ENCODE data around the gene SLC25A42. TPM values are rescaled to one million over a fixed set of nuclear protein-coding genes. Genes with fewer than 3 reads are reported as not detected.

Gene SLC25A42
- polyA plus RNA-seq, 1 experiment = 5.8 TPM

DNA sequence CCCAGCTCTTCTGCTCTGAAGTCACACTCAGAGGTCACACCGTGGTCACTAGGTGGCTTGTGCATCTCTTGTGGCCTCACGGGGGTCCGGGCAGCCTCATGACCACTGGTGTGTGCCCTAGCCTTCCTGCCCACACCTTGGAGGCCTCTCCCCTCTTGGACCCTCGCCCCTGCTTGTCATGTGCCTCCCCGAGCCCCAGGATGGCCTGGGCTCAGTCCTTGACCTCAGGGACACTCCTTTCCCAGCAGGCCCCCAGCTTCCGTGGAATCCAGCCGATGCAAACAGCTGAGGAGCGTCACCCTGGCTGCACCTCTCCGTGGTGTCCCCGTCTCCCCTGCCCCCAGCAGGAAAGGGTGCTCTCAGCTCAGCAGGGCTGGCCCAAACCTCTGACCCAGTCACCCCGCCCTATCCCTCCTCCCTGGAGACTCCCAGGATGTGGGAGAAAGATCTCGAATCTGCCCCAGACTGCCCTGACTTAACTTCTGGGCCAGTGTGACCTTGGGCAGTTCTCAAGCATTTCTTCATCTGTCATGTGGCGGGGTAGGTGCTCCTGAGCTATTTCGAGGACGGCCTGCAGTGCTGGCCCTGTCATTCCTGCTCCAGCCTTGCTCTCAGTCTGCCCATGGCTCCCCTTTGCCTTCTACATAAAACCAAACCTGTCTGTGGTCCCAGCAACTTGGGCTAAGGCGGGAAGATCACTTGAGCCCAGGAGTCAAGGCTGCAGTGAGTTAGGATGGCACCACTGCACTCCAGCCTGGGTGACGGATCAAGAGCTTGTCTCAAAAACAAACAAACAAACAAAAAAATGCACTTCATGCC lies 4.6 kb upstream of the SLC25A42 start:
- no peaks in the 10 kb centered on the region for H3K27me3 ChIP-seq (ENCODE audit: control insufficient read depth, insufficient read depth, low read length)
- TF ChIP-seq, protein P1, sequence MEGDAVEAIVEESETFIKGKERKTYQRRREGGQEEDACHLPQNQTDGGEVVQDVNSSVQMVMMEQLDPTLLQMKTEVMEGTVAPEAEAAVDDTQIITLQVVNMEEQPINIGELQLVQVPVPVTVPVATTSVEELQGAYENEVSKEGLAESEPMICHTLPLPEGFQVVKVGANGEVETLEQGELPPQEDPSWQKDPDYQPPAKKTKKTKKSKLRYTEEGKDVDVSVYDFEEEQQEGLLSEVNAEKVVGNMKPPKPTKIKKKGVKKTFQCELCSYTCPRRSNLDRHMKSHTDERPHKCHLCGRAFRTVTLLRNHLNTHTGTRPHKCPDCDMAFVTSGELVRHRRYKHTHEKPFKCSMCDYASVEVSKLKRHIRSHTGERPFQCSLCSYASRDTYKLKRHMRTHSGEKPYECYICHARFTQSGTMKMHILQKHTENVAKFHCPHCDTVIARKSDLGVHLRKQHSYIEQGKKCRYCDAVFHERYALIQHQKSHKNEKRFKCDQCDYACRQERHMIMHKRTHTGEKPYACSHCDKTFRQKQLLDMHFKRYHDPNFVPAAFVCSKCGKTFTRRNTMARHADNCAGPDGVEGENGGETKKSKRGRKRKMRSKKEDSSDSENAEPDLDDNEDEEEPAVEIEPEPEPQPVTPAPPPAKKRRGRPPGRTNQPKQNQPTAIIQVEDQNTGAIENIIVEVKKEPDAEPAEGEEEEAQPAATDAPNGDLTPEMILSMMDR (IDR thresholded peaks at IDR 0.05; ENCODE audit: insufficient read depth, low read depth, low read length) = no peak
- DNase-seq (ENCODE audit: low read depth) = no peak
- H3K4me3 ChIP-seq (ENCODE audit: low read depth, low read length) = no peak overlapping the region
- H3K36me3 ChIP-seq (ENCODE audit: control insufficient read depth, insufficient read depth, low read length) = peaks cover 25% of the 10 kb centered on the region
- ChIA-PET CTCF (no interaction called here), POLR2A (no interaction called here)

DNA sequence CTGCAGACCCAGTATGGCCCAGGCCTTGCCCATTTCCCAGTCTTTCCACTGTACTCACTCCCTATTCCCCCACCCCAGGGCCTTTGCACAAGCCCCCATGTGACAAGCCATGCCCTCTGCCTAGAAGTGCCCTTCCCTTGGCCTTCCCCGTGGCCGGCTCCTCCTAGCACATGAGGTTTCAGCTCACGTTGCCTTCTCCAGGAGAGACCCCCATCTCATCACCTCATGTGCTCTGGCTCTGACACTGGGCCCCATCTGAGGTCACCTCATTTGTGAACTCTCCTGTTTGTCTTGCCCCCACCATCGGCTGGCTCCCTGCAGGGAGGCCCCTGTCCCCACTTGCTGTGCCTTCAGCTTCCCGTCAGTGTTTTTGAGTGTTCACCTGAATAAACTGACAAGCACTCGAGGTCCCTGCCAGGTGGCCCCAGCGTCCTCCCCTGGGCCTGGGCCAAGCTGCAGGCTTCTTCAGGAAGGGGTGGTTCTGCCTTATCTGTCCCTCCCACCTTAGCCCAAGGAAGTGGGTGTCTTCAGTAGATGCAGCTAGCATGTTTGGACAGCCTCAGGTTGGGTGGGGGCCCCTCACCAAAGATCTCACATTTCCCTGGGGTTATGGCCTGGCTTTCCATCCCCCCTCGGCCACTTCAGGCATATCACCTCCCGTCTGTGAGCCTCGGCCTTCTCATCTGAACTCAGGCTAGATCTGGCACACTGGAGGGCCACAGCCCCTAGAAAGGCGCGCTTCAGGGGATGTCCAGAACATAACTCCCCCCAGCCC lies 3.8 kb upstream of the SLC25A42 start:
- no peak for DNase-seq (ENCODE audit: low read depth)
- ChIA-PET POLR2A (no interaction called here), CTCF (no interaction called here)
- TF ChIP-seq, protein P1 (IDR thresholded peaks at IDR 0.05; ENCODE audit: insufficient read depth, low read depth, low read length) = no peak
- H3K27me3 ChIP-seq (ENCODE audit: control insufficient read depth, insufficient read depth, low read length) = no peaks in the 10 kb centered on the region
- peaks cover 18% of the 10 kb centered on the region for H3K36me3 ChIP-seq (ENCODE audit: control insufficient read depth, insufficient read depth, low read length)
- H3K4me3 ChIP-seq (ENCODE audit: low read depth, low read length) = no peak overlapping the region

DNA sequence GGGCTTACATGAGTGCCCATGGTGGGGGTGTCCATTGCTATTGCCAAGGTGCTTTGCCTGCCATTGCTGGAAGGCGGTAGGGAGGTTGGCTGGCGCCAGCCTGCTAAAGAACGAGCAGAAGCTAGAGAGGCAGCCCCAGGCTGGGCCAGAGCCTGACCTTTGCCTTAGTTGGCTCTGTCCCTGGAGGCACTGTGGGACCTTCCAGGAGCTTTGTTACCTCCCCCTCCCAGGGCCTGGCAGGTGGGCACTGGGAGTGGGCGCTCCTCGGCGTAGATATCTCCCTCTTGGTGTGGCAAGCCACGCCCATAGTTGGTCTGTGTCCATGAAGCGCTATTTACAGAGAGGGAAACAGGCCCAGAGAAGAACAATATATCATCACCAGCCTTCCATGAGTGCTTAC lies 2.3 kb upstream of the SLC25A42 start:
- Histone ChIP-seq H3K36me3 (ENCODE audit: control insufficient read depth, insufficient read depth, low read length) (peaks cover 11% of the 10 kb centered on the region), H3K27me3 (ENCODE audit: control insufficient read depth, insufficient read depth, low read length) (no peaks in the 10 kb centered on the region), H3K4me3 (ENCODE audit: low read depth, low read length) (no peak overlapping the region)
- no peak for DNase-seq (ENCODE audit: low read depth)
- TF ChIP-seq, protein P1 (IDR thresholded peaks at IDR 0.05; ENCODE audit: insufficient read depth, low read depth, low read length) = no peak
- POLR2A ChIA-PET = no interaction called here
- CTCF ChIA-PET = interaction anchor here (1.3 to 2.1 kb wide), 2 partner anchors 12 to 79 kb away, joined by 3 to 6 read pairs; no protein-coding TSS in a partner anchor

DNA sequence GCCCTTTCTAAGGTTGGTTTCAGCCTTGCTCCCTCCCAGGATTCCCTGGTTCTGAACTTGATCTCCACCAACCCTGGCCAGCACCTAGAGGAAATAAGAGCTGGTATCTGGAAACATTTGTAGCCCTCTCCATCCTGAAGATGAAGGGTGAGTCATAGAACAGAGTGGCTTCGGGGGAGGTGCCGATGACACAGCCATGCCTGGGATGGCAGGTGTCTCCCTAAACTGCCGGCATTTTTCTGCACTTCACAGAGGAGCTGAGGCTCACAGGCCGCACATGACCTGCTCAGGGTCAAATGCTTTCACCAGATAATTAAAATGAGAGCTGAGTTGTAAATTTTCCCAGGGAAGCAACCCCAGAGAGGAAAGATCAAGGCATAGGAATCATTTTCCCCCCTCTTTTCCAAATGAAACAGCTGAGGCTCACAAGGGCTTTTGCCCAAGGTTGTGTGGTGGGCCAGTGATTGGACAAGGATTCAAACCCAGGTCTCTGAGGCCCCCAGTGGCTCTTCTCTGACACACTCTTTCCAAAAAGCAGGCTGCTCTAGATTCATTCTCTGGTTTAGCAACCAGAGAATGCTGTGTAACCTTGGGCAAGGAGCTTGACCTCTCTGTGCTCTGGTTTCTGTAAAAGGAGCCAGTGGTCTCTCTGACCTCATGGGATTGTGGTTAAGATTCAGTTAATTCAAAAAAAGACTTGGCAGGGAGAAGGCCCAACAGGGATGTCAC lies 1.2 kb upstream of the SLC25A42 start:
- ChIA-PET CTCF (interaction anchor here (0.6 to 2.1 kb wide), 6 partner anchors 9 to 582 kb away, joined by 3 to 14 read pairs (median 3); no protein-coding TSS in a partner anchor), POLR2A (interaction anchor here (0.6 kb wide), 1 partner anchor 52 kb away, joined by 5 read pairs; no protein-coding TSS in a partner anchor)
- H3K27me3 ChIP-seq (ENCODE audit: control insufficient read depth, insufficient read depth, low read length) = no peaks in the 10 kb centered on the region
- no peak for DNase-seq (ENCODE audit: low read depth)
- no peak overlapping the region for H3K4me3 ChIP-seq (ENCODE audit: low read depth, low read length)
- TF ChIP-seq, protein P1 (IDR thresholded peaks at IDR 0.05; ENCODE audit: insufficient read depth, low read depth, low read length) = no peak
- H3K36me3 ChIP-seq (ENCODE audit: control insufficient read depth, insufficient read depth, low read length) = peaks cover 5% of the 10 kb centered on the region
